ENCODE data around the gene GNG8.

GNG8 gene

DNA sequence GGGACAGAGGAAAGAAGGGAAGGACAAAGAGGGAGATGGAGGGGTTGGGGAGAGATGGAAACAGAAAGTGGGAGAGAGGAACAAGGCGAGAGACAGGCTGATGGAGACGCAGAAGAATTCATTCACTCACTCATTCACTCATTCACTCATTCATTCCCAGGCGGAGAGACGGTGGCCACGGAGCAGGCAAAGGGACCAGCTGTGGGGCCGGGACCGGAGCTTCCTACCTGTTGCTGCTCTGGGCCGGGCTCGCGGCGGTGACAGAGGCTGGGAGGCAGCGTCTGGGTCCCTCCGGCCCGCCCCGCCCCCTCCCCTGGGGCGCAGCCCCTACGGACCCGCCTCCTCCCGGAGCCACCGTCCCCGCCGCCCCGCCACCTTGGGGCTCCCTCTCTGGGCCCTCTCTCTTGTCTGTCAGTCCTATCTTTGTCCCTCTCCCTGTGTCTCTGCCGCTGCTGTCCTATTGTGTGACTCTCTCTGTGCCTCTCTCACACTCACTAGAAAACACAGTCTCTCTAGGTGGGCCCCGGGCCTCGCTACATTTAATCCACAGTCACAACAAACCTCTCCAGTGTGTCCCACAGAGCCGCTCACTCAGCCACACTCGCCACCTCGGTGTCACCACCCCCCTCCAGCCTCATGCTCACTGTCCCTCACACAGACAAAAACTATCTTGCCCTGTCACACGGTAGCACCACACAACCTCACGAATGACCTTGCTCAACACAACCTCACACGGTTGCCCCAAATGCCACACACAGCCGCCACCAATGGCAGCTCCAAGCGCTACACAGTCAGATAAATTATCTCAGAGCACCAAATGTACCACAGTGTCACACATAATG is at the start of gene GNG8:
GNG8 (minus strand) TSS at position 283 of the 842 bp plus-strand sequence. CDS start 1,520 bp downstream, outside the sequence.
- in situ Hi-C loops (cut with MboI; ENCODE audit: low sequenced_read_pairs): no loop called here

DNA sequence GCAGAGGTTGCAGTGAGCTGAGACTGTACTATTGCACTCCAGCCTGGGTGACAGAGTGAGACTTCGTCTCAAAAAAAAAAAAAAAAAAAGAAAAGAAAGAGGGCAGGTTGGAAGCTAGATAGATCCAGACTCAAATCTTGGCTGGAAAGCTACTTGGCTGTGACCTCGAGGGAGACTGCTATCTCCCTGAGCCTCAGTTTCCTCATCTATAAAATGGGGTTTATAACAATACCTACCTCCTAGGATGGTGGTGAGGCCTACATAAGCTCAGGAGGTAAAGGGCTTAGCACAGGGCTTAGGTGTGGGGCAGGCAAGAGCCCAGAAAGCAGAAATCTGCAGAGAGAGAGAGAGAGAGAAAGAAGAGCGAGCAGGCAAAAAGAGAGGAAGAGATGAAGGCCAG is 49.2 kb upstream of the GNG8 start:
- in situ Hi-C loops (cut with MboI; ENCODE audit: low sequenced_read_pairs): no loop called here

DNA sequence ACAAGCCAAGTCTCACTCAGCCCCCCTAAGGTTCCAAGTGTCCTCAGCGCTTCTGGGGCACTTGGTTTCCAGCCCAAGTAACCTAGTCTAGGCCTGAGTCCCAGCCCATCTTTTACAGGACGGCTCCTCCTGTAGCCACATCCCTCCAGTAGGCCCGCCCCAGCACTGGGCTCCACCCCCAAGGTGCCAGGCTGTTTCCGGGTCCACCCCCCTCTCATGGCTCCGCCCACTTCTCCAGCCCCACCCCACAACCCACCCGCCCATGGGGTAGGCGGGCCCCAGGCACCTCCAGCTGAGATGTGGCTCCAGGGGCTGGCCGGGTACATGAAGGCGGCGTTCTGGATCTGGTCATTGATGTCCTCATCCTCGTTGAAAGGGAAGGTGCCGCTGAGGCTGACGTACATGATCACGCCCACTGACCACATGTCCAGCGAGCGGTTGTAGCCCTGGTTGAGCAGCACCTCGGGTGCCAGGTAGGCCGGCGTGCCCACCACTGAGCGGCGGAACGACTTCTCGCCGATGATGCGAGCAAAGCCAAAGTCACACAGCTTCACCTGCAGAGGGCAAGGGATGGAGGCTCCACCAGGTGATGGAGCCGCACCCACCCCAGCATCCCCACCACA is 42.2 kb upstream of the GNG8 start:
- in situ Hi-C loops (cut with MboI; ENCODE audit: low sequenced_read_pairs): no loop called here

DNA sequence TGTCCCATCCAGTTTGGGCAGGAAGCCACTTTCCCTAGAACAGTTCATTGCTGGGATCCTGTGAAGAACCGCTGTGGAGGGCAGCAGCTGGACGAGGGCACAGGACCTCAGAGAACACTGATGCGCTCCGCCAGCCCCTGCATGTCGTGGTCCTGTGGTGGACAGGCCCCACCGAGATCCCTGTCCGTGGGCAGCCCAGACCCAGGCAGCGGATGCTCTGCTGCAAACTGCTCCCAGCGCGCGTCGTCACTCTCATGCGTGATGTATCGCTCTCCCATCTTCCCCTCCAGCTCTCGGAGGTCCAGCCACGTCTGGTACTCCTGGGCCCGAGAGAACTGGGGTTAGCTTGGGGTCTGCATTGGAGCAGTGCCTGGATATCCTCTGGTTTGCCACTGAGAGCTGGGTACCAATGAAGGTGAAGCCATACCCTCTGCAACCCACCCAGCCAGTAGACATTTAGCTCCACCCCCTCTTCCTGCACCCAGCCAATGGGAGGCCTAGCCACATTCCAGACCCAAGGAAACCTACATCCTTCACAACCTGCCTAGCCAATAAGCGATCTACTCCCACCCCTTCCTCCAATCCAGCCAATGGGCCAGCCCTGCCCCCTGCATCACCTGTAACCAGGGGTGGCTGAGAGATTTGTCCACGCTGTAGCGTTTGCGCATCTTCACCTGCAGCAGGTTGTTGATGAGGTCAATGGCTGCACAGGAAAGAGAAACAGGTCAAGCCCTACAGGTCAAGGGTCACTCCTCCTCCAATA is 38.6 kb upstream of the GNG8 start:
- in situ Hi-C loops (cut with MboI; ENCODE audit: low sequenced_read_pairs): no loop called here

DNA sequence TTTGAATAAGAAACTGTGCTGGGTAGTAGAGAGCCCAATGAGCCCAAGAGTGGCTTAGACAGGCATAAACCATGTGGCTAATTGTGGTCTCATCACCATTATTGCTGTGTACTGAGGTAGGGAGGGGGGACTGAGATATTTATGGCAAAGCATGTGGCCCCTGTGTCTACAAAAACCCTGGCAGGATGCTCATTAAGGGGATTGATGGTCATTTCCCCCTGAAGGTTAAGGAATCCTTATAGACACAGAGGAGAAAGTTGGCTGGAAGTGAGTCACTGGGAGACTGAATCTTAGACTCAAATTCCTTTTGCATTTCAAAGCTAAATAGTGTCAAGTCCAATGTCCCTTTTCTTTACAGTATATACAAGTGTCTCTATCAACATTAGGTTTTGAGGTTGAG is 34.8 kb upstream of the GNG8 start:
- in situ Hi-C loops (cut with MboI; ENCODE audit: low sequenced_read_pairs): no loop called here

DNA sequence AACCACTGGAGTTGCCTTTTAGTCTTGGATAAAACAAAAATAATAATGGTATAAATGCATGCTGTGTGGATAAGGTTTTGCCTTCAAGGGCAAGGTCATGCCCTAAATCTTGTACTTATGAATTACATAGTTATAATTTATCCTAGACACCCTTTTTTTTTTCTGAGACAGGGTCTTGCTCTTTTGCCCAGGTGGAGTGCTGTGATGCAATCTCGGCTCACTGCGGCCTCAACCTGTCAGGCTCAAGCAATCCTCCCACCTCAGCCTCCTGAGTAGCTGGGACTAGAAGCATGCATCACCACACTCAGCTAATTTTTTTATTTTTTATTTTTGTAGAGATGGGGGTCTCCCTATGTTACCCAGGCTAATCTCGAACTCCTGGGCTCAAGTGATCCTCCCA is 32.7 kb upstream of the GNG8 start:
- in situ Hi-C loops (cut with MboI; ENCODE audit: low sequenced_read_pairs): no loop called here

DNA sequence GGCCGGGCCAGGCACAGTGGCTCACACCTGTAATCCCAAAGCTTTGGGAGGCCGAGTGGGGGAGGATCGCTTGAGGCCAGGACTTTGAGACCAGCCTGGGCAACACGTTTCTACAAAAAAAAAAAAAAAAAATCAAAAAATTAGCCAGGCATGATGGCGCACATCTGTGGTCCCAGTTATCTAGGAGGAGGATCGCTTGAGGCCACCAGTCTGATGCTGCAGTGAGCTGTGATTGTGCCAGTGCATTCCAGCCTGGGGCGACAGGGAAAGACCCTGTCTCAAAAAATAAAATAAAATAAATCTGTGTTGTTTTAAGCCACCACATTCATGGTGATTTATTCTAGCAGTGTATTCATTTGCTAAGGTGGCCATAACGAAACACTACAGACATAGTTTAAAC is 29.1 kb upstream of the GNG8 start:
- in situ Hi-C loops (cut with MboI; ENCODE audit: low sequenced_read_pairs): no loop called here

DNA sequence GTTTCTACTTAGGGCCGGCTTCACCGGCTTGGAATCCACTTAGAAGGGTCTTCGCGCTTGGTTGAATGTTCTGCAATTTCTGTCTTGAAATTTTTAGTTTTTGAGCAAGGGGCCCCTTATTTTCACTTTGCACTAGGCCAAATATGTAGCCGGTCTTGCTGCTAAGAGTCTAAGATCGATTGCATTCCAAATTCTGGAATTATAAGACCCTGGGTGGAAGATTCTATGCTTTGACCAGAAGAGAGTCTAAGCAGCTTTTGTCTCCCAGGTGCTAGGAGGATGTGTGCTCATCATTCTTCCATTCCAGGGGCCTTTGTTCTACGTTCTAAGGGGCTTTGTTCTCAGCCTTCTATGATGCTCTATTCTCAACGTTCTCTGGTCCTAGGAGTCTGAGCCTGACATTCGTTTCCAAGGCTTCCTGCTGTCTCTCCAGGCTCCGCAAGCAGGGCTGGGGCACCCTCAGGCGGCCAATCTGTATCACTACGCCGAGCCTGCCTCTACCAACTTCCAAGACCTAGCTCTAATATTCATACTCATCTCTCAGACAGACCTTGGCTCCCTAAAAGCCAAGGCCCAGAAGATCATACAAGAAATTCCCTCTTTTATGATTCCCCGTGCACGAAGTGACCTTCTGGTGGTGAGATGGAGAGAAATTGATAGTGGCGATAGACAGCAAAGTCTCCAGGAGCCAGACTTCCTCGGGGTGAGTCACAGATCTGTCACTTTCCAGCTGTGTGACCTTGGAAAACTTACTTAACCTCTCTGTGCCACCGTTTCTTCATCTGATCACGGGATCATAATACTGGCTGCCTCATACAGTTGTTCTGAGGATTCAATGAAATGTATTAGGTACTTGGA is 26.0 kb upstream of the GNG8 start:
- in situ Hi-C loops (cut with MboI; ENCODE audit: low sequenced_read_pairs): no loop called here

DNA sequence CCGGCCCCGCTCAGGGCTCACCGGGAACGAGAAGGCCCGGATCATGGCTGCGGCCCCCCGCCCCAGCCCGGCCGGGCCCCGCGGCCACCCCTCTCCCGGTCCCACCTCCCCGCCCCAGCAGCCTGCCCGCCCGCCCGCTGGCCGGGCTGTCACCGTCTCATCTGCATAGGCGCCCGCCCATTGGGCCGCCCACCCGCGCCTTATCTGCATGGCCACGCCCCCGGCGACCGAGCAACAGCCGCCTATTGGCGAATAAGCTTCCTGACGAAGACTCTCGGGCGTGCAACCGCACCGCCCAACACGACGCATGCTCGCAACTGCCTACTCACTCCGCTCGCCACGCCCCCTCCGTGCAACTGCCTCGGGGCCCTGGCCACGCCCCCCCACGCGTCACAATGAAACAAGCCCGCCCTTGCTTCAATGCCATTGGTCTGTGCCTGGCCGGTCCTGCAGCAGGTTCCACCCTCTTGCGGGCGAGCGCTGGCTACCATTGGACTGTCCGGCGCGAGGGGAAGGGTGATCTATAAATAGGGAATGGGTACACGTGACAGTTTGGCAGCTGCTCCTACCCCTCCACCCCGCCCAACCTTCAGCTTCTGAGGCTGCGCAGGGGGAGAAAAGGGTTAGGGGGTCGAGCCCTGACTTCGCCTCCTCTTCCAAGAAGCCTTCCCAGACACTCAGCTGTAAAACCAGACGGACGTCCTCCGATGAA is 25.2 kb upstream of the GNG8 start, which contains the start of gene DACT3:
DACT3 (minus strand) TSS at position 163 of the 712 bp plus-strand sequence; CDS start at position 45, 118 bp downstream.
- in situ Hi-C loops (cut with MboI; ENCODE audit: low sequenced_read_pairs): no loop called here

DNA sequence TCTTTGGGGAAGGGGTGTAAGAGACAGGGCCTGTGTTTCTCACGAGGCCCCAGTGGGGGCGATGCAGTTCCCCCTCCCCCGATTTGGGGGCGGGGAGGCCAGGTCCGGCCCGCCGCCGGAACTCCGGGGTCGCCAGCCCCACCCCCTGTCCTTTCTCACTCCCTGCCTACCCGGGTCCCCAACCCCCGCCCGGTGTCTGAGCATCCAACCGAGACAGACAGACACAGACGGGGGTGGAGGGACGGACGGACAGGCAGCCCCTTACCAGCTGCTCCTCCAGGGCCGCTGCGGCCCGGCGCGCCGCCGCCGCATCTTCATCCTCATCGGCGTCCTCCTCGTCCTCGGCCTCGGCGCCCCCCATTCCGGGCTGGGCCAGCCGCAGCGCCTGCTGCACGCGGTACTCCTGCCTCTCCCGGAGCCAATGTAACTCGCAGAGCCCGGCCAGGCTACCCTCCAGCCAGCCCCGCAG is 24.6 kb upstream of the GNG8 start:
- in situ Hi-C loops (cut with MboI; ENCODE audit: low sequenced_read_pairs): no loop called here

DNA sequence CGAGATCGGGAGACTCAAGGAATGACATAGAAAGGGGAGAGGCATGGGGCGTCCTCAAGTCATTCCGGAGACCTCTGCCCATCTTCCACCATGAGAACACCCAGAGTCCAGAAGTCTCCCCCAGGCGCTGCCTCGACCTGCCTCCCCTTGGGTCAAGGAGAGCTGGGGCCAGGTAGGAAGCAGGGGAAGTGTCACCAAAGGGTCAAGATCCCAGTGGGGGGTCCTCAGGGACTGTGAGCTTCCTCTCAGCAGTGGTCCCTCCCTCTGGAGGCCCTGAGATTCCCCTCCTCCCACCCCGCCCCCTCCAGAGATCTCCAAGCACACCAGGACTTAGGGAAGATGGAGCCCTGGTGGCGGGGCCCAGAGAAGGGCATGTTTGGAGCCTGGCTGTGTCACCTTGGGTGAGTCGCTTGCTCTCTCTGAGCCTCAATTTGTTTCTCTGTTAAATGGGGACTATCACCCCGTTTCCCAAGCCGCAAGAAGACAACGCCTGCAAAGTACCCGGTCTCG is 24.1 kb upstream of the GNG8 start:
- in situ Hi-C loops (cut with MboI; ENCODE audit: low sequenced_read_pairs): no loop called here

DNA sequence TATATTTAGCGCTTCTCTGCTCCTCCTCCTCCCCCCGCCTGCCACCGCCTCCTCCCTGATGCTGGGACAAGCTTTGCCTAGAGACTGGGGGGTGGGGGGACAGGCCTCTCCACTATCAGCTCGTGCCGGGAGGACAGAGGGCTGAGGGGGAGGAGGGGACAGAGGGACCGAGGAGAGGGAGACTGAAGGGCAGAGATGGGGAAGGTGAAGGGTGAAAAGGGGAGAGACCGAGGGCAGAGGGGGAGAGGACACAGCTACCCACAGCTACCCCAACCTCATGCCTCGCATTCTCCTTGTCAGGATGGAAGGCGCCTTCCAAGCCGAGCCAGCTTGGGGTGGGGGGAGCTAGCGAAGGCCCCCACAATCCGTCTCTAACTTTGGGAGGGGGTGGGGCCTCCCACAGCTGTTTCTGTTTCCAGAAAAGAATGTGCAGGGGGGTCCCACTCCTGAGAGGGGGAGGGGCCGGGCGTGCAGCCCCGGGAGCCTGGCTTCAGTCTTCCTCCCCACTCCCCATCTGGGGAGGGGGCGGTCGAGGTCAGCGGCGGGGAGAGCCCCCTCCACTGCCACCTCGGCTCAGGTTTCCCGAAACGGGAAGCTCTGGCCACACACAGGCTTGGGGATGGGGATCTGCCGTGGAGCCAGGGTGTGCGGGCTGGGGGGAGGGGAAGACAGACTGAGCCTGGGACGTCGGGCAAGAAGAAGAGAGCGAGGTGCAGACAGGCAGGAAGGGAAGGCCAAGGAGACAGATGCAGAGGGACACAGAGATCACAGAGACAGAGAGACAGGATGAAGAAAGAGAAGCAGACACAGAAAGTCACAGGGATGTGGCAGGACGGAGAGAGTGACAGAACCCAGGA is 23.4 kb upstream of the GNG8 start:
- in situ Hi-C loops (cut with MboI; ENCODE audit: low sequenced_read_pairs): no loop called here

DNA sequence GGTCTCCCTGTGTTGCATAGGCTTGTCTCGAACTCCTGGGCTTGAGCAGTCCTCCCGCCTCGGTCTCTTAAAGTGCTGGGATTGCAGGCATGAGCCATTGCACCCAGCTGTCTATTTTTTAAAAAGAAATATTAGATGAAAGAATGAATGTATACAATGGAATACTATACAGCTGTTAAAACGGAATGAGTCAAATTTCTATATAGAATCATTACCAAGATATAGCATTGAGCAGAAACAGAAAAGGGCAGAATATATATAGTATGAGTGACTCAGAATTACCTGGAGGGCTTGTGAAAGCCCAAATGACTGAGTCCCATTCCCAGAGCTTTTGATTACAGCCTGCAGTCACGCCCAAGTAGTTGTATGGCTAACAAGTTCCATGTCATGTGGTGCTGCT is 20.5 kb upstream of the GNG8 start:
- in situ Hi-C loops (cut with MboI; ENCODE audit: low sequenced_read_pairs): no loop called here

DNA sequence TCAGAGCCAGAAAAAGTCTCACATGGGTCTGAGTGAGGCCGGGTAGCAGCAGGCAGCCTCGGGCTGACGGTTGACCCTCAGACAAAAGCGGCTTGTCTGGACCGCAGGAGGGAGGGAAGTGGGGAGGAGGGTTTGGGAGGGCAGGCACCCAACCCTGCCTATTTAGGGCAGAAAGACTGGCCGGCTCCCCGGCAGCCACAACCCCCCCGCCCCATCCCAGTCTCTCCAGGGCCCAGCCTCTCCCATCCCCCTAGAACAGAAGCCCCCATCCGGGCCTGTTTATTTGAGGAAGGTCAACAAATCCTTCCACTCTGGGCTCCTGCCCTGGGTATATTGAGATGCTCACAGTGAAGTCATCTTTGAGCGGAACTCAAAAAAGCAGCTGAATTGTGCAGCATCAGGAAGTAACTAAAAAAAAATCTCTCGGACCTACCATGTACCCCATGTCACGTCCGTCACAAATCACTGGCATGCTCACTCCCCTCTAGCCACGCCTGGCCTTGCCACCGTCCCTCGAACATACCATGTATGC is 18.7 kb upstream of the GNG8 start:
- in situ Hi-C loops (cut with MboI; ENCODE audit: low sequenced_read_pairs): no loop called here

DNA sequence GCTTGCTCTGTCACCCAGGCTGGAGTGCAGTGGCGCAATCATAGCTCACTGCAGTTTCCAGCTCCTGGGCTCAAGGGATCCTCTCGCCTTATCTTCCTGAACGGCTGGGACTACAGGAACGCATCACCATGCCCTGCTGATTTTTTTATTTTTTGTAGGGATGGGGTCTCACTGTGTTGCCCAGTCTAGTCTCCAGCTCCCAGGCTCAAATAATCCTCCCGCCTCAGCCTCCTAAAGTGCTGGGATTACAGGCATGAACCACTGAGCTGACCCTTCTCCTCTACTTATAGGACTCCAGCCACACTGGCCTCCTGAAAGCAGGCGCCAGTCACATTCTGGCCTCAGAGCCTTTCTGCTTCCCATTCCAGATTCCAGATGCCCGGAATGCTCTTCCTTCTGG is 14.4 kb upstream of the GNG8 start:
- in situ Hi-C loops (cut with MboI; ENCODE audit: low sequenced_read_pairs): no loop called here

DNA sequence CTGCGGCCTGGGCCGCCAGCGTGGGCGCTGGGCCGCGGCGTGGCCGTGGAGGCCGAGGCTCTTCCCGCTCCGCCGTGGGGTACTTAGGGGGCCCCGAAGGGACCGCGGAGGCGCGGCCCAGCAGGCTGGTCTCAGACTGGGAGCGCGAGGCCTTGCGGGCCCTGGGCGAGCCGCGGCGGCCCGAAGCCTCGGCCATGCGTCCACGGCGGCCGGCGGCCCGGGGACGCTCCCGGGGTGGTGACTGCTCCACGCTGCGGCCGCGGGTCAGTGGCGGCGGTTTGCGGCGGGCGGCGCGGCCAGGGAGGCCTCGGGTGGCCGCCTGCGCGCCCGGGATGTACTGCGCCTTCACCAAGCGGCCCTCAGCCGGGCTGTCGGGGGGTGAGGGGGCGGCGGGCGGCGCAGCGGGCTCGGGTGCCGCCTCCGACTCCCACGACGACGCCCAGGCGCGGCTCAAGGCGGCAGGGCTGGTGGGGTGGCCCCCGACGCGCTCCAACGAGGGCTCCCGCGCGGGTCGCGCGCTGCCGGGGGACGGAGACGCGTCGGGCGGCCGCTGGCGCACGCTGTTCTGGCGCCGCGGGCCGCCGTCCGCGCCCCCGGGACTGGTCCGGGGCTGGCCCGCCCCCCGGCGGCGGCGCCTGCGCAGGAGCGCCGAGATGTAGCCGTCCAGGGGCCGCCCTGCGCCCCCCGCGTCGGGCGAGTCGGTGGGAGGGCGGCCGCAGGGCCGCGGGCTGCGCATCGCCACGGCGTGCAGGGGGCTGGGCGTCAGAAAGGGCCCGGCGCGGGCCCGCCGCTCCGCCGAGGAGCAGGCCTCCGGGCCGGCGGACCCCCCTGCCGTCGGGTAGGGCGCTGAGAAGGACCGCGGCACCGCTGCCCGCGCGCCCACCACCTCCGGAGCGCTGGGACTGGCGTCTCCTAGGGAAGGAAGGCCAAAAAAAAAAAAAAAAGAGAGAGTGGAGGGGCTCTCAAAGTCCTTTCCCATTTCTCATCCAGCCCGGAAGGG is 13.3 kb upstream of the GNG8 start:
- in situ Hi-C loops (cut with MboI; ENCODE audit: low sequenced_read_pairs): no loop called here
